ENCODE measurements around the gene NUP85. TPM values are rescaled to one million over a fixed set of nuclear protein-coding genes. Genes with fewer than 3 reads are reported as not detected.

The NUP85 gene
- total RNA-seq, 1 experiment from 2014 or later: 95.6 TPM

GRCh38 chr17:75260641-75261335 is 55.3 kb downstream of the NUP85 start:
- no peaks in the 10 kb centered on the region for H3K9me2 ChIP-seq (replicated peaks; ENCODE audit: low read length)
- peak overlapping the region; percentile 96 for H3K4me3 ChIP-seq (ENCODE audit: low read length)
- peaks cover 21% of the 10 kb centered on the region for H3K4me1 ChIP-seq (ENCODE audit: insufficient read depth, low read length)
- no peaks in the 10 kb centered on the region for H3K9me3 ChIP-seq (ENCODE audit: low read length)
- H3K79me2 ChIP-seq (ENCODE audit: low read length): peaks cover 68% of the 10 kb centered on the region
- peak overlapping the region; percentile 83 for H2AFZ ChIP-seq (ENCODE audit: low read length)
- peak; percentile 20 for DNase-seq
- peaks cover 12% of the 10 kb centered on the region; the same call in 1 of the 2 replicates for H3K36me3 ChIP-seq (ENCODE audit: low read depth, low read length)
- no peaks in the 10 kb centered on the region for H4K20me1 ChIP-seq (ENCODE audit: low read length)
- H3K9ac ChIP-seq (ENCODE audit: low read length): peak overlapping the region; percentile 98
- POLR2A ChIA-PET (ENCODE audit: unreplicated experiment): interaction anchor here (0.6 to 2.3 kb wide), 3 partner anchors 10 to 71 kb away, joined by 3 to 25 read pairs (median 3); partner anchors contain the start of genes MIF4GD and SLC25A19
- TF ChIP-seq CTCF (conservative IDR thresholded peaks at IDR 0.05; ENCODE audit: low read depth, low read length) (peak; percentile 19; the same call in 1 of the 2 replicates), EZH2phosphoT487 (IDR thresholded peaks at IDR 0.05; ENCODE audit: borderline replicate concordance, low read length) (no peak)
- CTCF ChIA-PET: interaction anchor here (0.5 to 4.4 kb wide), 4 partner anchors 10 to 89 kb away, joined by 3 to 27 read pairs (median 3); partner anchors contain the start of gene MIF4GD
- no peaks in the 10 kb centered on the region for H3K27me3 ChIP-seq (ENCODE audit: low read length)
- peak; percentile 11; the same call in 1 of the 2 replicates for ATAC-seq
- intact Hi-C loops (cut with micrococcal nuclease): loop anchor here (1.0 kb wide), 1 partner anchor 10 kb away; no protein-coding TSS in a partner anchor
- H3K4me2 ChIP-seq (ENCODE audit: low read length): peak overlapping the region; percentile 95
- BruUV-seq (replicated peaks): TSS peak; percentile 66
- peak overlapping the region; percentile 88 for H3K27ac ChIP-seq (ENCODE audit: low read length)
- H3F3A ChIP-seq (ENCODE audit: low read length, unreplicated experiment): no peaks in the 10 kb centered on the region

GRCh38 chr17:75261336-75262111 is 56.0 kb downstream of the NUP85 start, which contains the start of the genes GGA3 and MRPS7:
Gene GGA3, minus strand, starts transcription at chr17:75261606. Its CDS starts 19 bp downstream, at chr17:75261587.
Gene MRPS7, plus strand, starts transcription at chr17:75261879. Its CDS starts 22 bp downstream, at chr17:75261901.
- peak within 1 kb of the TSS; percentile 83 for H2AFZ ChIP-seq (ENCODE audit: low read length)
- ChIA-PET CTCF (interaction anchor here (0.5 to 4.4 kb wide), 6 partner anchors 8 to 90 kb away, joined by 3 to 27 read pairs (median 3); partner anchors contain the start of genes MIF4GD and SLC25A19), POLR2A (ENCODE audit: unreplicated experiment) (interaction anchor here (0.6 to 2.3 kb wide), 6 partner anchors 9 to 70 kb away, joined by 3 to 25 read pairs (median 3); partner anchors contain the start of genes MIF4GD and SLC25A19)
- peak; percentile 97 for DNase-seq
- no peak for TF ChIP-seq CTCF (conservative IDR thresholded peaks at IDR 0.05; ENCODE audit: low read depth, low read length)
- no peak for TF ChIP-seq EZH2 (IDR thresholded peaks at IDR 0.05; ENCODE audit: low read length, unreplicated experiment)
- TF ChIP-seq EZH2phosphoT487 (IDR thresholded peaks at IDR 0.05; ENCODE audit: borderline replicate concordance, low read length): no peak
- intact Hi-C loops (cut with micrococcal nuclease): loop anchor here (1.0 kb wide), 1 partner anchor 9 kb away; no protein-coding TSS in a partner anchor
- H3K9ac ChIP-seq (ENCODE audit: low read length): peak within 1 kb of the TSS; percentile 98
- peak; percentile 95 for ATAC-seq
- H3K27me3 ChIP-seq (ENCODE audit: low read length): no peaks in the 10 kb centered on the region
- H4K20me1 ChIP-seq (ENCODE audit: low read length): no peaks in the 10 kb centered on the region
- no peaks in the 10 kb centered on the region for H3F3A ChIP-seq (ENCODE audit: low read length, unreplicated experiment)
- peaks cover 21% of the 10 kb centered on the region for H3K4me1 ChIP-seq (ENCODE audit: insufficient read depth, low read length)
- H3K4me2 ChIP-seq (ENCODE audit: low read length): peak within 1 kb of the TSS; percentile 95
- H3K36me3 ChIP-seq (ENCODE audit: low read depth, low read length): peaks cover 19% of the 10 kb centered on the region
- peak within 1 kb of the TSS; percentile 96 for H3K4me3 ChIP-seq (ENCODE audit: low read length)
- H3K27ac ChIP-seq (ENCODE audit: low read length): peak within 1 kb of the TSS; percentile 88
- H3K79me2 ChIP-seq (ENCODE audit: low read length): peaks cover 63% of the 10 kb centered on the region
- no peaks in the 10 kb centered on the region for H3K9me2 ChIP-seq (replicated peaks; ENCODE audit: low read length)
- no TSS peak for BruUV-seq (replicated peaks)
- H3K9me3 ChIP-seq (ENCODE audit: low read length): no peaks in the 10 kb centered on the region
